IMR-90 (cell line): Measurements from ENCODE around the gene RPS24. TPM values are rescaled to one million over a fixed set of nuclear protein-coding genes. Genes with fewer than 3 reads are reported as not detected.

Experiments used
- ATAC-seq: fragments of 200-7000 bp; cut with Tn5 transposase; 2 replicates; pipeline ENCODE4 v1.9.1; 2020; ENCODE audit warnings: low read depth, mild to moderate bottlenecking, moderate library complexity
- BruUV-seq: library from RNA; stranded (reverse); fragments of 400-500 nt; replicated peaks from 2 replicates; lab custom pipeline; 2021; lab: Mats Ljungman, UMichigan
- CTCF ChIA-PET: fragments of 300-600 bp; formaldehyde crosslinking; extraction: SDS; loops from one replicate; lab custom pipeline; 2021; ENCODE audit warnings: antibody characterized with exemption; lab: Yijun Ruan, JAX
- POLR2A ChIA-PET: fragments of 300-600 bp; sonication (Branson Sonifier 250); formaldehyde crosslinking; loops from one replicate; lab custom pipeline; 2022; ENCODE audit warnings: antibody characterized with exemption; ENCODE audit not compliant: unreplicated experiment; lab: Charles Lee
- DNase-seq: peaks from one replicate; pipeline ENCODE4 v3.0.0; 2013
- H2AFZ ChIP-seq: replicated peaks from 2 replicates; pipeline ENCODE3; 2013; ENCODE audit warnings: low read length, mild to moderate bottlenecking; ENCODE audit not compliant: poor library complexity
- H2AK5ac ChIP-seq: 2 replicates; pipeline ENCODE4 v1.6.1; 2013; ENCODE audit warnings: low read depth, low read length, inconsistent platforms
- H2AK9ac ChIP-seq: replicated peaks from 2 replicates; pipeline ENCODE3; 2013; ENCODE audit warnings: mild to moderate bottlenecking, low read depth, low read length, moderate library complexity; ENCODE audit not compliant: poor library complexity
- H2BK120ac ChIP-seq: 2 replicates; pipeline ENCODE4 v1.6.1; 2013; ENCODE audit warnings: low read depth, low read length, inconsistent platforms
- H2BK15ac ChIP-seq: 3 replicates; pipeline ENCODE4 v1.6.1; 2013; ENCODE audit warnings: low read depth, low read length, inconsistent platforms
- H2BK20ac ChIP-seq: 2 replicates; pipeline ENCODE4 v1.6.1; 2013; ENCODE audit warnings: low read depth, mild to moderate bottlenecking, inconsistent platforms, low read length, moderate library complexity
- H2BK5ac ChIP-seq: 2 replicates; pipeline ENCODE4 v1.6.1; 2013; ENCODE audit warnings: mild to moderate bottlenecking, low read depth, low read length, inconsistent platforms; ENCODE audit not compliant: poor library complexity, severe bottlenecking
- H3K14ac ChIP-seq: replicated peaks from 2 replicates; pipeline ENCODE4 v1.6.1; 2013; ENCODE audit warnings: low read depth, low read length, inconsistent platforms
- H3K18ac ChIP-seq: 2 replicates; pipeline ENCODE4 v1.6.1; 2013; ENCODE audit warnings: low read depth, low read length, control low read depth
- H3K23ac ChIP-seq: 2 replicates; pipeline ENCODE4 v1.6.1; 2013; ENCODE audit warnings: low read depth, low read length, inconsistent platforms
- H3K27ac ChIP-seq: 2 replicates; pipeline ENCODE4 v1.5.1; 2013; ENCODE audit warnings: mild to moderate bottlenecking, control low read depth, low read length; ENCODE audit not compliant: insufficient read depth
- H3K27me3 ChIP-seq: 2 replicates; pipeline ENCODE4 v1.6.1; 2013; ENCODE audit warnings: low read length; ENCODE audit not compliant: control insufficient read depth, insufficient read depth
- H3K36me3 ChIP-seq: 2 replicates; pipeline ENCODE4 v1.6.1; 2013; ENCODE audit warnings: low read length, mixed read lengths; ENCODE audit not compliant: control insufficient read depth, insufficient read depth
- H3K4ac ChIP-seq: 2 replicates; pipeline ENCODE4 v1.6.1; 2013; ENCODE audit warnings: low read depth, low read length, inconsistent platforms
- H3K4me1 ChIP-seq: 2 replicates; pipeline ENCODE4 v1.6.1; 2013; ENCODE audit warnings: low read length, mixed read lengths; ENCODE audit not compliant: control insufficient read depth, insufficient read depth
- H3K4me2 ChIP-seq: 2 replicates; pipeline ENCODE4 v1.6.1; 2013; ENCODE audit warnings: low read depth, mild to moderate bottlenecking, control low read depth, low read length, moderate library complexity
- H3K4me3 ChIP-seq: 2 replicates; pipeline ENCODE4 v1.5.1; 2013; ENCODE audit warnings: low read depth, mild to moderate bottlenecking, control low read depth, low read length, moderate library complexity; ENCODE audit not compliant: insufficient read depth
- H3K56ac ChIP-seq: 2 replicates; pipeline ENCODE4 v1.6.1; 2013; ENCODE audit warnings: low read length, inconsistent platforms; ENCODE audit not compliant: insufficient read depth; ENCODE audit errors: extremely low read depth
- H3K79me1 ChIP-seq, 2 experiments: 2 replicates each; pipeline ENCODE4 v1.6.1; 2013; ENCODE audit warnings: low read length in 2 of 2, inconsistent platforms in 1 of 2, low read depth in 1 of 2
- H3K9ac ChIP-seq: 2 replicates; pipeline ENCODE4 v1.6.1; 2013; ENCODE audit warnings: low read depth, low read length, control low read depth
- H3K9me1 ChIP-seq: 2 replicates; pipeline ENCODE4 v1.6.1; 2013; ENCODE audit warnings: low read length, inconsistent platforms; ENCODE audit not compliant: insufficient read depth
- H3K9me3 ChIP-seq: 2 replicates; pipeline ENCODE4 v1.6.1; 2013; ENCODE audit warnings: low read length; ENCODE audit not compliant: control insufficient read depth, insufficient read depth
- H4K20me1 ChIP-seq: 2 replicates; pipeline ENCODE4 v1.6.1; 2013; ENCODE audit warnings: low read length, inconsistent platforms; ENCODE audit not compliant: insufficient read depth
- H4K5ac ChIP-seq: 2 replicates; pipeline ENCODE4 v1.6.1; 2013; ENCODE audit warnings: mild to moderate bottlenecking, low read depth, low read length, control low read depth
- H4K8ac ChIP-seq, 2 experiments: 2 replicates each; pipeline ENCODE4 v1.6.1; 2013; ENCODE audit warnings: low read depth in 2 of 2, low read length in 2 of 2, control low read depth in 1 of 2, inconsistent platforms in 1 of 2
- H4K91ac ChIP-seq: 2 replicates; pipeline ENCODE4 v1.6.1; 2013; ENCODE audit warnings: low read depth, low read length, inconsistent platforms; ENCODE audit not compliant: insufficient read depth
- BHLHE40 ChIP-seq: fragments of 150-350 bp; IDR thresholded peaks from 2 replicates; pipeline ENCODE4 v1.6.1; 2016; ENCODE audit warnings: mild to moderate bottlenecking, low read depth, low read length
- CEBPB ChIP-seq: IDR thresholded peaks from 2 replicates; pipeline ENCODE4 v1.6.1; 2012; ENCODE audit warnings: low read depth, low read length, improper control_type of control experiment
- CHD1 ChIP-seq: IDR thresholded peaks from 2 replicates; pipeline ENCODE4 v1.6.1; 2012; ENCODE audit warnings: low read depth, low read length, improper control_type of control experiment
- FOS ChIP-seq: fragments of 150-350 bp; IDR thresholded peaks from 2 replicates; pipeline ENCODE4 v1.6.1; 2016; ENCODE audit warnings: low read depth, low read length
- MAFK ChIP-seq: IDR thresholded peaks from 2 replicates; pipeline ENCODE4 v1.6.1; 2012; ENCODE audit warnings: low read depth, low read length, improper control_type of control experiment
- MAZ ChIP-seq: IDR thresholded peaks from 2 replicates; pipeline ENCODE4 v1.6.1; 2012; ENCODE audit warnings: low read depth, mild to moderate bottlenecking, low read length, improper control_type of control experiment, moderate library complexity, borderline replicate concordance
- MXI1 ChIP-seq: IDR thresholded peaks from 2 replicates; pipeline ENCODE4 v1.6.1; 2012; ENCODE audit warnings: low read depth, mild to moderate bottlenecking, low read length, moderate library complexity, borderline replicate concordance
- NFE2L2 ChIP-seq: fragments of 150-350 bp; IDR thresholded peaks from 2 replicates; pipeline ENCODE4 v1.6.1; 2016; ENCODE audit warnings: low read depth, mild to moderate bottlenecking, low read length
- POLR2A ChIP-seq: IDR thresholded peaks from 2 replicates; pipeline ENCODE4 v1.6.1; 2012; ENCODE audit warnings: mild to moderate bottlenecking, low read depth, low read length
- RAD21 ChIP-seq: IDR thresholded peaks from 2 replicates; pipeline ENCODE4 v1.6.1; 2012; ENCODE audit warnings: low read length, improper control_type of control experiment
- RCOR1 ChIP-seq: IDR thresholded peaks from 2 replicates; pipeline ENCODE4 v1.6.1; 2012; ENCODE audit warnings: mild to moderate bottlenecking, low read length, improper control_type of control experiment; ENCODE audit not compliant: insufficient replicate concordance
- RFX5 ChIP-seq: IDR thresholded peaks from 2 replicates; pipeline ENCODE4 v1.8.0; 2012; ENCODE audit warnings: low read depth, mild to moderate bottlenecking, low read length, moderate library complexity
- SMC3 ChIP-seq: fragments of 150-350 bp; IDR thresholded peaks from 2 replicates; pipeline ENCODE4 v1.6.1; 2016; ENCODE audit warnings: low read depth, mild to moderate bottlenecking, antibody characterized with exemption, low read length, moderate library complexity
- whole genome bisulfite sequencing, 2 experiments: methylation state at CpG; one replicate each; pipeline versions ENCODE4 v1.1.5 to v1.1.7; 2013; ENCODE audit warnings: missing lambda C conversion rate in 2 of 2; ENCODE audit not compliant: insufficient read length in 1 of 2; ENCODE audit errors: extremely low coverage in 2 of 2; 5-methylcytosine and 5-hydroxymethylcytosine counted together
- dilution Hi-C: fragments of 300-500 bp; cut with HindIII; formaldehyde crosslinking; loops from one replicate; pipeline ENCODE4 v1.14.3; 2018; ENCODE audit warnings: low sequenced_read_pairs; ENCODE audit not compliant: unreplicated experiment
- in situ Hi-C: fragments of 300-500 bp; cut with MboI; formaldehyde crosslinking; loops from 3 replicates; pipeline ENCODE4 v1.14.3; 2019; ENCODE audit warnings: low sequenced_read_pairs, inconsistent platforms, mixed read lengths
- intact Hi-C: fragments of 100-400 bp; cut with micrococcal nuclease; formaldehyde crosslinking; loops from 2 replicates; pipeline ENCODE4 v1.10.0; 2022
- polyA plus RNA-seq, 3 experiments: library from polyadenylated mRNA; depleted of rRNA; stranded (reverse); fragments of >200 nt; gene quantifications; 2 replicates each; pipeline ENCODE4 v1.2.3, GENCODE V29; 2012; ENCODE audit warnings: low replicate concordance in 1 of 3
- total RNA-seq: library from RNA; depleted of rRNA; stranded (reverse); fragments of >200 nt; gene quantifications from 2 replicates; pipeline ENCODE4 v1.2.3, GENCODE V29; 2012
- TF ChIP-seq, protein P1 (sequence below): fragments of 150-350 bp; IDR thresholded peaks from 2 replicates; pipeline ENCODE4 v1.6.1; 2017; ENCODE audit warnings: mild to moderate bottlenecking, antibody characterized with exemption, low read length, low read depth
- TF ChIP-seq, protein P2 (sequence below): fragments of 150-350 bp; IDR thresholded peaks from 2 replicates; pipeline ENCODE4 v1.6.1; 2016; ENCODE audit warnings: low read depth, mild to moderate bottlenecking, low read length, moderate library complexity, borderline replicate concordance
- TF ChIP-seq, protein P3 (sequence below): conservative IDR thresholded peaks from 2 replicates; pipeline ENCODE4 v1.5.1; 2012; ENCODE audit warnings: mild to moderate bottlenecking, low read depth, low read length, improper control_type of control experiment

Gene RPS24
- total and polyA plus RNA-seq, 2 of the 4 experiments (the other 2 are of a cell fraction): 1,664 to 4,721 TPM

DNA sequence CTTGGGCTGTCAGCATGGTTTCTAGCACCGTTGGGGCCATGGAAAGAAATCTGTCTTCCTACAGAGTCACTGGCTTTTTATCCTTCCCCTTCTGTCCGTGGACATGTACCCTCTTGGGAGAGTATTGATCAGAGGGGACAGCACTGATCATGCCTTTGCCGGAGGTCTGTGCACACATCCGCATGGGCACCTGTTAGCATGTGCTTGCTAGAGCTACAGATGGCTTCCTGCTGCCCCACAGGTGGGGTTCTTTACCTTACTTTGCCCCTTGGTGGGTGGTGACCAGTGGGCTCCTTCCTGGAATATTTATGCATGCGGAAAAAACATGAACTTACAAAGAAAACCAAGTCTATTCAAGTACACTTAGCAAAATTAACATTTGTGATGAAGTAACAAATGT, 24.9 kb downstream of the RPS24 start:
- in situ Hi-C loops (loop anchor here (10.0 kb wide), 1 partner anchor 596 kb away; no protein-coding TSS in a partner anchor), intact Hi-C loops (no loop called here), dilution Hi-C loops (no loop called here)
- DNase-seq: no peak
- Histone ChIP-seq H3K23ac (no peak overlapping the region), H2BK20ac (no peak overlapping the region), H3K27ac (no peak overlapping the region), H2AK9ac (no peak overlapping the region), H3K14ac (no peak overlapping the region), H3K4ac (no peak overlapping the region), H3K9me3 (no peaks in the 10 kb centered on the region), H3K36me3 (no peaks in the 10 kb centered on the region; the same call in 1 of the 2 replicates), H4K91ac (no peak overlapping the region), H4K8ac (no peak overlapping the region), H3K27me3 (no peaks in the 10 kb centered on the region; the same call in 1 of the 2 replicates), H3K9me1 (peaks cover 7% of the 10 kb centered on the region), H2AFZ (no peak overlapping the region), H2AK5ac (no peak overlapping the region), H4K5ac (no peak overlapping the region), H3K4me3 (no peak overlapping the region), H3K18ac (no peak overlapping the region), H3K56ac (no peak overlapping the region), H2BK15ac (no peak overlapping the region), H2BK120ac (no peak overlapping the region), H3K9ac (no peak overlapping the region), H2BK5ac (no peak overlapping the region), H4K20me1 (no peaks in the 10 kb centered on the region), H3K4me2 (no peak overlapping the region), H3K79me1 (peaks cover 0 to 5% of the 10 kb centered on the region in 2 experiments; a peak in 1 of 4 replicates), H3K4me1 (peaks cover 5% of the 10 kb centered on the region)
- BruUV-seq: no TSS peak
- CTCF ChIA-PET: no interaction called here
- TF ChIP-seq RAD21 (no peak), CHD1 (no peak), MAZ (no peak), CEBPB (no peak), RCOR1 (no peak), BHLHE40 (no peak), NFE2L2 (no peak), MAFK (no peak), MXI1 (no peak), RFX5 (no peak), FOS (no peak), POLR2A (no peak), SMC3 (no peak)
- TF ChIP-seq, protein P1, sequence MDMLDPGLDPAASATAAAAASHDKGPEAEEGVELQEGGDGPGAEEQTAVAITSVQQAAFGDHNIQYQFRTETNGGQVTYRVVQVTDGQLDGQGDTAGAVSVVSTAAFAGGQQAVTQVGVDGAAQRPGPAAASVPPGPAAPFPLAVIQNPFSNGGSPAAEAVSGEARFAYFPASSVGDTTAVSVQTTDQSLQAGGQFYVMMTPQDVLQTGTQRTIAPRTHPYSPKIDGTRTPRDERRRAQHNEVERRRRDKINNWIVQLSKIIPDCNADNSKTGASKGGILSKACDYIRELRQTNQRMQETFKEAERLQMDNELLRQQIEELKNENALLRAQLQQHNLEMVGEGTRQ: no peak
- TF ChIP-seq, protein P2, sequence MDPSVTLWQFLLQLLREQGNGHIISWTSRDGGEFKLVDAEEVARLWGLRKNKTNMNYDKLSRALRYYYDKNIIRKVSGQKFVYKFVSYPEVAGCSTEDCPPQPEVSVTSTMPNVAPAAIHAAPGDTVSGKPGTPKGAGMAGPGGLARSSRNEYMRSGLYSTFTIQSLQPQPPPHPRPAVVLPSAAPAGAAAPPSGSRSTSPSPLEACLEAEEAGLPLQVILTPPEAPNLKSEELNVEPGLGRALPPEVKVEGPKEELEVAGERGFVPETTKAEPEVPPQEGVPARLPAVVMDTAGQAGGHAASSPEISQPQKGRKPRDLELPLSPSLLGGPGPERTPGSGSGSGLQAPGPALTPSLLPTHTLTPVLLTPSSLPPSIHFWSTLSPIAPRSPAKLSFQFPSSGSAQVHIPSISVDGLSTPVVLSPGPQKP: no peak
- TF ChIP-seq, protein P3, sequence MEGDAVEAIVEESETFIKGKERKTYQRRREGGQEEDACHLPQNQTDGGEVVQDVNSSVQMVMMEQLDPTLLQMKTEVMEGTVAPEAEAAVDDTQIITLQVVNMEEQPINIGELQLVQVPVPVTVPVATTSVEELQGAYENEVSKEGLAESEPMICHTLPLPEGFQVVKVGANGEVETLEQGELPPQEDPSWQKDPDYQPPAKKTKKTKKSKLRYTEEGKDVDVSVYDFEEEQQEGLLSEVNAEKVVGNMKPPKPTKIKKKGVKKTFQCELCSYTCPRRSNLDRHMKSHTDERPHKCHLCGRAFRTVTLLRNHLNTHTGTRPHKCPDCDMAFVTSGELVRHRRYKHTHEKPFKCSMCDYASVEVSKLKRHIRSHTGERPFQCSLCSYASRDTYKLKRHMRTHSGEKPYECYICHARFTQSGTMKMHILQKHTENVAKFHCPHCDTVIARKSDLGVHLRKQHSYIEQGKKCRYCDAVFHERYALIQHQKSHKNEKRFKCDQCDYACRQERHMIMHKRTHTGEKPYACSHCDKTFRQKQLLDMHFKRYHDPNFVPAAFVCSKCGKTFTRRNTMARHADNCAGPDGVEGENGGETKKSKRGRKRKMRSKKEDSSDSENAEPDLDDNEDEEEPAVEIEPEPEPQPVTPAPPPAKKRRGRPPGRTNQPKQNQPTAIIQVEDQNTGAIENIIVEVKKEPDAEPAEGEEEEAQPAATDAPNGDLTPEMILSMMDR: no peak
- WGBS, 2 experiments: no CpG with 5 or more reads among the region's 5 CpGs
- no peak for ATAC-seq
- POLR2A ChIA-PET: no interaction called here
